GM19452 (cell line): ENCODE data around the gene CNPY3.
A peak's percentile ranks its signal among the peaks of the same experiment; 100 is the strongest.
"Not testable (repeated sequence)": the region's sequence is repeated elsewhere in the genome, so short reads cannot be mapped to it uniquely, and the experiment has no call there.

ENCODE experiments used
- ATAC-seq: cut with Tn5 transposase; IDR thresholded peaks from one replicate; pipeline ENCODE4 v1.9.1; 2021; ENCODE audit not compliant: unreplicated experiment

Gene CNPY3

DNA sequence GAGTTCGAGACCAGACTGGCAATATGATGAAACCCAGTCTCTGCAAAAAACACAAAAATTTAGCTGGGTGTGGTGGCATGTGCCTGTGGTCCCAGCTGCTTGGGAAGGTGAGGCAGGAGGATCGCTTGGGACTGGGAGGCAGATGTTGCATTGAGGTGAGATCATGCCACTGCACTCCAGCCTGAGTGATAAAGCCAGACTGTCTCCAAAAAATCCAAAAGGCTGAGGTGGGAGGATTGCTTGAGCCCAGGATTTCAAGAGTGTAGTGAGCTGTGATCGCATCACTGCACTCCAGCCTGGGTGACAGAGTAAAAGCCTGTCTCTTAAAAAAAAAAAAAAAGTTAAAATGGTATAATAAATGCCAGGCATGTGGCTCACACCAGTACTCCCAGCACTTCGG is 14.7 kb upstream of the CNPY3 start:
- ATAC-seq, result no peak

DNA sequence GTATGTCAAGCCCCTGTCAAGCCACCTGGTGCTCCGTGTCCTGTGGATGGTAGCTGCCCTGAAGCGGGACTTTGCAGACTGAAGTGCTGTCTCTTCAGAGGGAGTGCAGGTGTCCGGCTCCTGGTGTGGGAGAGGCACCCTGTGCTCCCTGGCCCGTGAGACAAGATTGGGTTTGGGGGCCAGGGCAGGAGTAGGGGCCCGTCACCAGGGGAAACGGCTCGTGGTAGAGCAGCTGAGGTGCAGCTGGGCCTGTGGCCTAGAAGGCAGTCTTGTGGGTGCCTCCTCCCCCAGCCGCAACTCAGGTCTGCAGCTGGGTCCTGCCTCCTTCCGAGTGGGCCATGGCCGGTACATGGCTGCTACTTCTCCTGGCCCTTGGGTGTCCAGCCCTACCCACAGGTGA is 13.5 kb upstream of the CNPY3 start, which contains the start of gene PTCRA:
TSS of gene PTCRA (plus strand) at position 322 of the 400 bp plus-strand sequence. CDS start at position 339, 17 bp downstream.
- ATAC-seq, result no peak

DNA sequence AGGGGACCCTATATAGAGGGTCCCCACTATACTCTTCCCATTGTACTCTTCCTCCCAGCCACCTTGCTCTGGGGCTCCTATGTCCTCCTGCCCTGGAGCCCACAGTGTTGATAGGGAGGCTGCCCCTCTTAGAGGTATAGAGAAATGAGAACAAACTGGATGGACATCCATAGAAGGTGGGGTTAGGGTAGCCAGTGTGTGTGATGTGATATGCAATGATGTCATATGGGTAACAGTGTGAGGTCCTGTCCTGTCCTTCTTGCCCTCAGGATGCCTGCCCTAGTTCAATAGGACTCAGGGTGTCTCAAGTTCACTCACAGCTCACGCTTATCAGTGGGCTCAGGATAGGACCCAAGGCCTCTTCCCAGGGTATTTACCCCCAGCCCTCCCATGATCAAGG is 13.0 kb upstream of the CNPY3 start:
- ATAC-seq, result no peak

DNA sequence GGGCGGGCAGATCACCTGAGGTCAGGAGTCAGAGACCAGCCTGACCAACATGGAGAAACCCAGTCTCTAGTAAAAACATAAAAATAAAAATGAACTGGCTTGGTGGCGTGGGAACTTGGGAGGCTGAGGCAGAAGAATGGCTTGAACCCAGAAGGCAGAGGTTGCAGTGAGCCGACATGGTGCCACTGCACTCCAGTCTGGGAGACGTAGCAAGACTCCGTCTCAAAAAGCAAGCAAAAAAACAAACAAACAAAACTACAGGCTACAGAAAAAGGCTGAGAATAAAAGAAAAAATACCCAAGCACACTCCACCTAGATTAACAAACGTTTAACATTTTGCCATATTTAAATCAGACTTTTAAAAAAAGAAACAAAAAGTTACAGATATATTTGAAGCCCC is 7.5 kb upstream of the CNPY3 start:
- no peak for ATAC-seq

DNA sequence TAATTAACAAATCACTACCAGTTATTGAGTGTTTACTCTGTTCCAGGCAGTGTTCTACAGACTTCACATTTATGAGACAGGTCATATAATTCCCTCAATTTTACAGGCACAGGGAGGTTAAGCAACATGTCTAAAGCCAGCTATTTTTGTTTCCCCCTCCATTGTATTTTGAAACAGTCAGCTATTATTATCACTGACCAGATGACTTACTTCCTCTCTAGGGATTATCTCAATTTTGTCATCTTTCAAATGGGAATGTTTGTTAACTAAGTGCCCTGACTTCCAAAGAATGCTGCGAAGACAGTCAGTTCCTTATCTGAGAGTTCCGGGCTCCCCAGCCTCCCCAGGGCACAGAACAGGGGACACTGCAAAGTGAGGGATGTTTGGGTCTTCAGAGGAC is 5.6 kb upstream of the CNPY3 start:
- ATAC-seq, result no peak

DNA sequence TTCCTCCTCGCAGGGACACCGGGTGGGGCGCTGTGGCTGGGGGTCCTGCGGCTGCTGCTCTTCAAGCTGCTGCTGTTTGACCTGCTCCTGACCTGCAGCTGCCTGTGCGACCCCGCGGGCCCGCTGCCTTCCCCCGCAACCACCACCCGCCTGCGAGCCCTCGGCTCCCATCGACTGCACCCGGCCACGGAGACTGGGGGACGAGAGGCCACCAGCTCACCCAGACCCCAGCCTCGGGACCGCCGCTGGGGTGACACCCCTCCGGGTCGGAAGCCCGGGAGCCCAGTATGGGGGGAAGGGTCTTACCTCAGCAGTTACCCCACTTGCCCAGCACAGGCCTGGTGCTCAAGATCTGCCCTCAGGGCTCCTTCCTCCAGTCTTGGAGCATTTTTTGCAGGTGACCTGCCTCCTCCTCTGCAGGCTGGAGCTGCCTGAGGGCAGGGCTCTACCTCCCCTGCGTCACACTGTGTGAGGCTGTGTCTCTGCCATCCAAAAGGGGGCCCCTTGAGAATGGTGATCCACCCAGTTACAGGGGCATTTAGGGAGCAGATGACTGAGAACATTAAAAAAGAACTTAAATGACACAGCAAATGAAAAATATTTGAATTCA is 3.9 kb upstream of the CNPY3 start:
- ATAC-seq, result no peak

DNA sequence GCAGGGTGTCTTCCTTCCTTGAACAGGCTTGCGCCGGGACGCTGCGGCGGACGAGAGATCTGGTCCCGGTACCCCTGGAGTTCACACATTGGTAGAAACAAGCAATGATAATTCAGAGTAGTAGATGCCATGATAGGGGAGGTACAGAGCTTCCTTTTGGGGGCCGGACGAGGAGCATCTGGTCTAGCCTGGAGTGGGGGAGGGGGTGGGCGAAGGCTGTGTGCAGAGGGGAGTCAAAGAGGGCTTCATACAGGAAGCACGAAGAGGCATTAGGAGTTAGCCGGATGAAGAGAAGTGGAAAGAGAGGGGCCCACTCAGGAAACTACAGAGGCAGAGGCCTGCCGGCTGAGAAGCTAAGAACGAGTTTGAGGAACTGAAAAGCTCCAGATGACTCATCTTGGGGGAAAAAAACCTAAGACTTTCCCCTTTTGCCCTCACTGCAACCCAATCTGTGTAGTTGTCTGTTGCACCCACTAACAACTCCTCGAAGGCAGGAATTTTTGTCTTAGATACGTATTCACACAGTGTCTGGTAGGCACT is 611 bp downstream of the CNPY3 start:
- peak; percentile 53 for ATAC-seq

DNA sequence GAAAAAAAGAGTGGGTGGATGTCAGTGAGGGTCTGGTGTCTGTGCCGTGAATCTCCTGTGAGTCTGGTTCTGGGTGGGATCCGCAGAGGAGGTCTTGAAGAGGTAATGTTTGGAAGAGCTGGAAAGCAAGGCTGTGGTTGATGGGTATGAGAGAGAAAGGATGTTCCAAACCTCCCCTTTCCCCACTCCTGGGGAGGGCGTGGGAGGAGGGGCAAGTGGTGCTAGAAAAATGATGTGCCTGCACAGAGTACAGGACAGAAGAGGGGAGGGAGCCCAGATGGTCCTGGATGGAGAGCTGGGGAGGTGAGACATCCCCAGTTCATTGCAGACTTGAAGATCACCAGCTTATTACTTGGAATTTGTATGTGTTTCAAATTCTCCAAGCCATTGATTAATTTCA is 3.1 kb downstream of the CNPY3 start:
- ATAC-seq, result no peak

DNA sequence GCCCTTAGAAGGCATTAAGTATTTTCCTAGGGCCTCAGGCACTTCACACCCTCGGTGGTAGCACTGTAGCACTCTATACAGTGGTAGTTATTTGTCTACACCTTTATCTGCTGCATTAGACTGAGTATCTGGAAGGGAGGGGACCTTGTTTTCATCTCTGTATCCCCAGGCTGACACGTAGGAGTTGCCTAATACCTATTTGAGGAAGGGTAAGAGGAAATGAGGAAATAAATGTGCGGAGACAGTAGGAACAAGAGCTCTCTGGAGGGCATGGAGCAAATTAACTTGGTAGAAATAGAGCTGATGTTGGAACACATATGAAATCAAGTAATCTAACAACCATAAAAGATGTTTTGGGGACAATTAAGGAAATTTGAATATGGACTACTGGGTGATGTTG is 3.9 kb downstream of the CNPY3 start:
- no peak for ATAC-seq

DNA sequence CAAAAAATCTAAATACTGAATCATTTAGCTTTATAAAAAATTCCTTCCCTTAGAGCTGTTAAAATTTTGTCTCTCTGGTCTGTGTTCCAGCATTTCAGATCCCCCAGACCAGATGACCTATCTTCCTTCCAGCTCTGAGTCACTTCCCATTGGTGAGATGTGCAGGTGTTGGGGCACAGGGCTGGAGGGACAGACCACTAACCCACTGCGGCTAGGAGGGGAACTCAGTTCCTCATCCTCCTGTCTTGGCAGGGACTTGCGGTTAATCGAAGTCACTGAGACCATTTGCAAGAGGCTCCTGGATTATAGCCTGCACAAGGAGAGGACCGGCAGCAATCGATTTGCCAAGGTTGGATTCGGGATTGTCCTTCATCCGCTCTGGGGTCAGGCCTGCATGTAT is 6.0 kb downstream of the CNPY3 start:
- no peak for ATAC-seq

DNA sequence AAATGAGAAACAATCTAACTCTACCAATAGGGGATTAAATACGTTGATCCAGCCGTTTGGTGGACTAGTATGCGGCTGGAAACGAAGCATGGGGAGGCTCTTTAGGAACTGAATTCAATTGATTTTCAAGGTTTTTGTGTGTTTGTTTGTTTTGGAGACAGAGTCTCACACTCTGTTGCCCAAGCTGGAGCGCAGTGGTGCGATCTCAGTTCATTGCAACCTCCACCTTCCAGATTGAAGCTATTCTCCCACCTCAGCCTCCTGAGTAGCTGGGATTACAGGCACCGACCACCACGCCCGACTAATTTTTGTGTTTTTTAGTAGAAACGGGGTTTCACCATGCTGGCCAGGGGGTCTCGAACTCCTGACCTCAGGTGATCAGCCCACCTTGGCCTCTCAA is 7.1 kb downstream of the CNPY3 start:
- ATAC-seq, result no peak

DNA sequence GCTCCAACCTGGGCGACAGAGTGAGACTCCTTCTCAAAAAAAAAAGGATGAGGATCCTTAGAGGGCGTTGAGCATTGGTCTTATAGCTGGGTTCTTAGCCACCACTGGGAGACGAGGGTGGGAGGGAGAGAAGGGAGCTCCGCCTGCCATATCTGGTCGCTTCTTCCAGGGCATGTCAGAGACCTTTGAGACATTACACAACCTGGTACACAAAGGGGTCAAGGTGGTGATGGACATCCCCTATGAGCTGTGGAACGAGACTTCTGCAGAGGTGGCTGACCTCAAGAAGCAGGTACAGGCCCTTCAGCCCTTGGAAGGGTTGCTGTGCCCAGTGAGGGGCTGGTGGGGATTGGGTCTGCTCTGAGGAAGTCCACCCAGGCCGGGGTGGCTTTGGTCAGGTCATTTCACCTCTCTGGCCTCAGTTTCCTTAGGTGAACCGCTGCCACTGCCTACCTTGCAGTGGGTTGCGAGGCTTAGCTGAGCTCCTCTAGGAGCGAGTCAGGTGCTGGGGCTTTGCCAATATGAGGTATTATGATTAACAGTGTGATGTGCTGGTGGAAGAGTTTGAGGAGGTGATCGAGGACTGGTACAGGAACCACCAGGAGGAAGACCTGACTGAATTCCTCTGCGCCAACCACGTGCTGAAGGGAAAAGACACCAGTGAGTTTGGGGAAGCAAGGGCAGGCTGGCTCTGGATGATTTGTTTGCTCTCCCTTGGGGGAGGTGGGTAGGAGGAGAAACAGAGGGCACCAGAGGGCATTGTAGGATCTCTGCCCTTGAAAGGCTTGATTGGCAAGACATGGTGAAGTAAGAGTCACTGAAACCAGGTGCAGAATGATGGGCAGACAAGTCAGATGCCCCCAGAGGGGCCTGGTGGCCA is 8.5 kb downstream of the CNPY3 start:
- ATAC-seq, result no peak

DNA sequence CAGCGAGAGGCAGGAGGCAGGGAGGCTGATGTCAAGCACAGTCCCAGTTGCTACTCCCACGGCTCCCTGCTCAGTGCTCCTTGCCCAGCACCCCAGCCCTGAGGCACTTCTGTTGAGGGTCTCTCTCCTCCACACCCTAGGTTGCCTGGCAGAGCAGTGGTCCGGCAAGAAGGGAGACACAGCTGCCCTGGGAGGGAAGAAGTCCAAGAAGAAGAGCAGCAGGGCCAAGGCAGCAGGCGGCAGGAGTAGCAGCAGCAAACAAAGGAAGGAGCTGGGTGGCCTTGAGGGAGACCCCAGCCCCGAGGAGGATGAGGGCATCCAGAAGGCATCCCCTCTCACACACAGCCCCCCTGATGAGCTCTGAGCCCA is 9.1 kb downstream of the CNPY3 start:
- ATAC-seq, result no peak

DNA sequence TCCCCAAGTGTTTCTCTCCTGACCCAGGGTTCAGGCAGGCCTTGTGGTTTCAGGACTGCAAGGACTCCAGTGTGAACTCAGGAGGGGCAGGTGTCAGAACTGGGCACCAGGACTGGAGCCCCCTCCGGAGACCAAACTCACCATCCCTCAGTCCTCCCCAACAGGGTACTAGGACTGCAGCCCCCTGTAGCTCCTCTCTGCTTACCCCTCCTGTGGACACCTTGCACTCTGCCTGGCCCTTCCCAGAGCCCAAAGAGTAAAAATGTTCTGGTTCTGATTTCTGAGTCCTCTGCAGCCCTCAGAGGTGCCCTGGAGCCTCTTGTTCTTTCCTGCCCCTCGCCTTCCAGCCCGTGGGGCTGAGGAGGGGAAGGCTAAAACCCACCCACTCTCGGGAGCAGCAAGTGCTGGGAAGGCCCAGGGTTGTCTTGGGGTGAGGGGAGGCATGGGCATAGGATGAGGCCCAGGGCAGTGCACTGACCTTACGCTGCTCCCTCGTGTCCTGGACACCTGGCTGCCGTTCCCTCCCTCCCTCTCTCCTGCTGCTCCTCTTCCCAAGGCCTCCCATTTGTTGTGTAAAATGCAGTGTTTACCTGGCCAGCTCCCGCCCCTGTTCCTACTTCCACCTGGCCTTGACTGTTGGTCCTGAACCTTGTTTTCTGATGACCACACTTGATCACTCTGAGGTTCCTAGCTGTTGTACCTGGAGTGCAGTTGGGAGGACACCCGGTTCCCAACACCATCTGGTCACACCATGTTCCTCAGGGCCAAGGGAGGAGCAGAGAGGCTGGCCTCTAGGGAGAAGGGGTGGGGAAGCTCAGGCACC is 9.9 kb downstream of the CNPY3 start:
- no peak for ATAC-seq

DNA sequence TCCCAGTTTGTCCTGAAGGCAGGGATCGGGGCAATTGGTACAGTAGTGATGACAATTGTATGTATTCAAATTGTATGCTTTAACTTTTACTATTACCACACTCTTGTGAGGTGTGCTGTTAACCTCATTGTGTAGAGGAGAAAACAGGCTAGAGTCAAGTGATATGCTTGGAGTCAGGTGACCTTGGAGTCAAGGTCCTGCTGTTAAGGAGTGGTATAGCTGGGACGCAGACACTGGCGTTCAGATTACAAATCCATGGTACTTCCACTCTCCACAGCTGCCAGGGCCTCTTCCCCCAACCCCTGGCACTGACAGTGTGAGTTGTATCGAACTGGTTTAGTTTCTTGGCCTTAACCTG is 10.5 kb downstream of the CNPY3 start:
- no peak for ATAC-seq

DNA sequence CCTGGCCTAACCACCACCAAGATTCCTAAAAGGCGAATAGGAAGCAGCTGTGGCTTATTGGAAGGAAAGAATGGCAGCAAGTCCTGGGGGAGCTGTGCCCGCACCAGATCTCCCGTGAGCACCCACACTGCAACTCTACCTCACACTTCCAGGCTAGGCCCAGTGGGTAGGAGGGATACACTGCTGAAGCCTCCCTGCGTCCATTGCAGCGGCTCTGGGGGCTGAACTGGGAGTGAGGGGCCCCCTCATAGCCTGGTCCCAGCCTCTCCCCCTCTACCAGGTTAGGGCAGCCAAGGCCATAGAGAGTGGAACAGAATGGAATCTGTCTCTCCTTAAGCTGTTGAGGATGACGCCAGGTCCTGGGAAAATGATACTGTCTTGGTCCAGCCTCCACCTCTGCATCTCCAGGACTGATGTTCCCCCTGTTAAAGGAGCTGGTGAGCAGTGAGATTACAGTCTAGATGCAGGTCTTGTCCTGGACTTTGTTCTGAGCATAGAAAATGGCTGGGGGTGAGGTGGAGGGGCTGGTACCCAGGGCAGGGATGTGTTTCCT is 11.3 kb downstream of the CNPY3 start:
- no peak for ATAC-seq

DNA sequence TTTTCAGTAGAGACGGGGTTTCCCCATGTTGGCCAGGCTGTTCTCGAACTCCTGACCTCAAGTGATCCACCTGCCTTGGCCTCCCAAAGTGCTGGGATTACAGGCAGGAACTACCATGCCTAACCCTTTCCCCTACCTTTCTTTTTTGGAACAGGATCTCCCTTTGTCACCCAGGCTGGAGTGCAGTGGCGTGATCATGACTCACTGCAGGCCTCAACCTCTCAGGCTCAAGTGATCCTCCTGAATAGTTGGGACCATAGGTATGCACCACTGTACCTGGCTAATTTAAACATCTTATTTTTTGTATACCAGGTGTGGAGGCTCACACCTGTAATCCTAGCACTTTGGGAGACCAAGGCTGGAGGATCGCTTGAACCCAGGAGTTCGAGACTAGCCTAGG is 12.1 kb downstream of the CNPY3 start:
- ATAC-seq, result not testable (repeated sequence)

DNA sequence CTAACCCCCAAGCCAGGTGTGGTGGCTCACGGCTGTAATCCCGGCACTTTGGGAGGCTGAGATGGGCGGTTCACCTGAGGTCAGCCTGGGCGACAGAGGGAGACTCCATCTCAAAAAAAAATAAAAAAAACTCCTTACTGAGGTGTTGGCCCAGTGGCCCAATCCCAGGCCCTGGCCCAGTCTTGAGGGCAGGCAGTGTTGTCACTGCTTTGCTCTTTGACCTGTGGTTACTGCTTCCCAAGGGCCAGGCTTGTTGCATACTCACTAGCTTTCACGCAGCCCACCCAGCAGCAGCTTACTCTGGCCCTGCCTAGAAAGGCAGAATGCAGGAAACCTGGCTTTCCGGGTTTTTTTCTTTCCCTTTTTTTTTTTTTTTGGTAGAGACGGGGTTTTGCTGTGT is 13.2 kb downstream of the CNPY3 start:
- no peak for ATAC-seq

DNA sequence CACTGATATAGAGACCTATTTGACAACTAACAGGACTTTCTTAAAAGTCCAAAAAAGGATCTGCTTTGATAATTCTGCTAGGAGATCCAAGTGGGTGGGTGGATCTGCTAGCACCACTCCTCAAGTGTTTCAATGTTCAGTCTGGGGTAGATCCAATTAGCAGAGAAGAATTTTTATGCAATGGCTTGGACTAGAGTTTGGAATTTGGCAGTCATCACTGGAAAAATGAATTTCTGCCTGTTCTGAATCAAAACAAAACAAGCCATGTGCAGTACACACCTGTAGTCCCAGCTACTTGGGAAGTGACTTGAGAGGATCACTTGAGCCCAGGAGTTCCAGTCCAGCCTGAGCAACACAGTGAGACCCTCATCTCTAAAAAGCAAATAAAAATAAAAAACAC is 18.7 kb downstream of the CNPY3 start:
- no peak for ATAC-seq

DNA sequence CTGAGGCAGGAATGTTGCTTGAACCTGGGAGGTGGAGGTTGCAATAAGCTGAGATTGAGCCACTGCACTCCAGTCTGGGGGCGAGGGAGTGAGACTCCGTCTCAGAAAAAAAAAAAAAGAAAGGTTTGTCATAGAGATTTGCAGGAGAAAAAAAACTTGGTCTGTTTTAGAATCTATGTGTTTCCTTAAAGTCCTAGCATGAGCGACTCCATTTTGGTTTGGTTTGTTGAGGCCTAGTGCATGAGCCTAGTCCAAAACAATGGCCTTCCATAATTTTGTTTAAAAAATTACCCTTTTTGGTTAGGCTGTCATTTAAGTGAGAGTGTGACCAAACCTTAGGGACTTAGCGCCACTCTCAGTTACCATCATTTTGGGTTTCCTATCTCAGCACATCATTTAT is 23.1 kb downstream of the CNPY3 start:
- ATAC-seq, result no peak

DNA sequence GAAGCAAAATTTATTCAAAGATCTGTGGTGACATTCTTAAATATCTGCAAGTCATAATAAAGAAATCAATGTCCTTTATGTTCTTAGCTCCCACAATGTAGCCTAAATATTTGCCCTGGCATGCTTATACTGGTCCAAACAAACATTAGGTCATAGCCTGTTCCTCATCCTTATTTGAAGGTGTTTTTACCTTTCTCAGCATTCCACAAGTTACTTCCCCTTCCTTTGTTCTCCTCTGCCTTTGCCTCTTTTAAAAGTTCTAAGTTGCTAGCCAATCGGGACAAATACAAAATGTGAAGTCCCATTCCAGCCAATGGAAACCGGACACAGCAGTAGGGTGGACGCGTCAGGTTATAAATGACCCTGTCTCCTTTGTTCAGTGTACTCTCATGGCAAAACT is 25.1 kb downstream of the CNPY3 start:
- ATAC-seq, result not testable (repeated sequence)
